ENCODE data around the gene FBLN1.

Gene FBLN1

DNA sequence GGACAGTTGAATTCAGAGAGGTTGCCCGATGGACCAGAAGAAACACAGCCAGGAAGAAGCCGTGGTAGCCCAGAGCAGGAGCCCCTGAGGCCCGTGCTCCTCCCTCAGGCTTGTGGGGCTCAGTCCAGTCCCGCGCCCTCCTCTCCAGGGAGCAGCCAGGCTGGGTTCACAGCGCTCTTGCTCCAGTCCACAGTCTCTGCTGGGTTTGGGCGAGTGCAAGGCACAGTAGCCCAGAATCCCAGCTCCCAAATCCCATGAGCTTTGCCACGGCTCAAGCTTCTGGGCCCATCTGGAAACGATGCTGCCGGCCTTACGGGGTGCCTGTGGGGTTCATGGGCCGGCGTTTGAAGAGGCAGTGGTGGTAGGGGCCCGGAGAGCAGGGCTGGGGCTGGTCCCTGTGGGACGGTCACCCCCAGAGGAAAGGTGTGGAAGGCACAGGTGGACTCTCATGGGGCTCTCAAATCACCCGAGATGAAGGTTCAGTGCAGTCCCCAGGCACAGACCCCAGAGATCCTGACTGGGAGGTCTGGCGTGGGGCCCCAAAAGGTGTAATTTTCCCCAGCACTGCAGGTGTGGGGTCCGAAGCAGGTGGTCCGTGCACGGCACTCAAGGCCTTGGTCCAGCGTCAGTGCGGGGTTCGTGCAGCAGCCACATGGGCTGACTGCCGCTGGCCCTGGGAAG is 138.4 kb downstream of the FBLN1 start:
- no peak for DNase-seq

DNA sequence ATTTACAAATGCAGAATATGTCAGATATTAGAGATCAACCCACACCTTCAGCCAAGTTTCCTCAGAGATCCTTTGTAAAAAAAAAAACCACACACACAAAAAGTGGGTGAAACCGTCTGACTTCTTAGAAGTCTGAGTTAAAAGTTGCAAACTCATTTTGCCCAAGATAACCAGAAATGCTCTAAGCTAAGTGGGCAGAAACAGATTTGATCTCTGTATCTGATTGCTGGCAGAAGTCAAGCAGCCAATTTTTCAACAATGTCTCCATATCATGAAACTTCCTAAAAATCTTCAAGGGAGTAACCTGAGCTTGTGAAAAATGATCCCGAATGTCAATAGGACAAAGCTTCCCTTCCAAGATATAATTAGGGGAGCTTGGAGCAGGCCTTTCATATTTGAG is 140.3 kb downstream of the FBLN1 start:
- no peak for DNase-seq

DNA sequence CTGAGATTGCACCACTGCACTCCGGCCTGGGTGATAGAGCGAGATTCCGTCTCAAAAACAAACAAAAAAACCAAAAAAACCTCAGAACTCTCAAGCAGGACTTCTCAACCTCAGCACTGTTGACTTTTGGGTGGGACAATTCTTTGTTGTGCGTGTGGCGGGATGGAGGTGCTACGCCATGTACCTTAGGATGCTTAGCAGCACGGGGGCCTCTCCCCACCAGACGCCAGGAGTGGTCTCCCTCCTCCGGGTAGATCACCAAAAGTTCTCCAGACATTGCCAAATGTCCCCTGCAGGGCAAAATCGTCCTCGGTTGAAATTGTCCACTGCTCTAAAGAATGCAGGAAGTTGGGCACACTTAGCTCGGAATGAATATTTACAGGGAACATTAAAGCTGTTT is 142.0 kb downstream of the FBLN1 start:
- no peak for DNase-seq

DNA sequence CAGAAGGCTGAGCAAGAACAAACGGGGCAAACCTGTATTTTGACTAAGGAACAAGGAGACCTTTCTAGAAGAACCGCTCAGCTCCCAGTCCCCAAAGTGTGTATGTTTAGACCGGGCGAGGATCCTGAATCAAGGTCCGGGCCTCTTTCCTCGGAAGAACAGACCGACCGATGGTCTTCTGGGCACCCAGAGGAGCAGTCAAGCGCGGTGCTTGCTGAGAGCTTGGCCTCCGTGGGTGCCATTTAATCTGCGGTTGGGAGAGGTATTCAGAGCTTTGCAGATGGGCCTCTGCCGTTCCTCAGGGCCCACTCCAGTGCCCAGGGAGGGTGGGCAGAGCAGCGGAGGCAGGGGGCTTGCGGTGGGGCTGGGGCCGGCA is 142.5 kb downstream of the FBLN1 start:
- no peak for DNase-seq

DNA sequence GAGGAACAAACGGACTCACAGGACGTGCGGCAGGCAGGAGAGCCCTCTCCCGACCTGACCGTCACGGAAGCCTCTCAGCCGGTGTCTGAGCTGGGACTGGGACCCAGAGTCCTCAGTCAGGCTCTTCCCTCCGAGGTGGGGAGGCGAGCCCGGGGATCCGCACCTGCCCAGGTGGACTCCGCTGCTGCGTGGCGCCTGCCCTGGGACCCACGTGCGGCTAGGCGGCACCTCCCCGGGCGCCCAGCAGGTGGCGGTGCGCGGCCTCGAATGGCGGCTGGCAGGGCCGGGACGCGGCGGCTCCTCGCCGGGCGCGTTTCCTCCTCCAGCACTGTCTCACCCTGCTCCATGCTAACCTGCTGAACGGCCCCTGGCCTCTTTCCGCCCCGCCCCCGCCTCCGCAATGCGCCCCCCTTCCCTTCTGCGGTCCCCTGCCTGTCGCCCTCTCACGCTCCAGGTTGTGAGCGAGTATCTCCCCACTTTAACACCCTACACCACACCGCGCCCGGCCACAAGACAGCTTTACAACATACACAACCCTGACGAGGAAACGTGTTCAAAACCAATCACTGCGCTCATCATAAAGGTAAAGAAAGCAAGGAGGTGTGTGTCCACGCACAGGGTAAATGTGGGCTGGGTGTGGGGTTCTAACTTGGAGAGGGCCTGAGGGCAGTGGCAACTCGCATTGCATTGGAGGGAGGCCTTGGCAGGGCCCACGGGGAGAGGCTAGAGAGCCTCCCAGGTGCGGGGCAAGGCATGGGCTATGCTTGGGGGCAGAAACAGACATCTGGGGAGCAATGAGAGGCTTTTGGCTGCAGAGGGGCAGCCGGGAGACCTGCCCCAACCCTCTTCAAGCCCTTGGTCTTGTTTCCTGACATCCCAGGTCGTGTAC is 143.1 kb downstream of the FBLN1 start:
- peak; percentile 46 for DNase-seq

DNA sequence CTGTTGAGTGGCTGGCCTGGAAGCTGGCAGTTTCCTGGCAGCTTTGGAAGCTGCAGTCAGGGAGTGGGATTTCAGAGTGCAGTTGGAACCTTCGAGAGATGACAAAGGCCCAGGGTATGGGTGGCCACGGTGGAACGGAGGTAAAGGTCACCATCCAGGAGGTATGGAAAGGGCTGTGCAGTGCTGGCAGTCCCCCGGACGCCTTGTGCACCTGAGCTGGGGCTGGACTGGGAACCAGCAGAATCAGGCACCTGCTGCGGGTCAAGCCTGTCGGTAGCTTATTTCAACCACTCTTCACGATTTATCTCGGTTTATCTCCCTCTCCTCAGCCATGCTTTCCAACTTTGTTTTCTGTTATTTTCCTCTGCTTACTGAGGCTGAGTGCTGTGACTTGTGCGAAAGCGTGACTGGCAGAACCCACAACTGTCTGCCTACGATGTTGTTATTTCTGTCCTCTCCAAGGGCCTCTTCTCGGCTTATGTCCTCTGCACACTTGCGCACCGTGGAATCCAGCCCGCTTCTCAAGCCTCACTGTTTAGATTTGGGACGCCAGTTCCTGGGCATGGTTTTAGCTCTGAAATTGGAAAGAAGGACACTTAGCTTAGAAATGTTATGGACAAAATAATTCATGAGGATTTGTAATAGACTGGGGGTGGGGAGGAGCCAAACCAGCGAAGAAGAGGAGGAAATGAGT is 145.0 kb downstream of the FBLN1 start:
- DNase-seq: no peak

DNA sequence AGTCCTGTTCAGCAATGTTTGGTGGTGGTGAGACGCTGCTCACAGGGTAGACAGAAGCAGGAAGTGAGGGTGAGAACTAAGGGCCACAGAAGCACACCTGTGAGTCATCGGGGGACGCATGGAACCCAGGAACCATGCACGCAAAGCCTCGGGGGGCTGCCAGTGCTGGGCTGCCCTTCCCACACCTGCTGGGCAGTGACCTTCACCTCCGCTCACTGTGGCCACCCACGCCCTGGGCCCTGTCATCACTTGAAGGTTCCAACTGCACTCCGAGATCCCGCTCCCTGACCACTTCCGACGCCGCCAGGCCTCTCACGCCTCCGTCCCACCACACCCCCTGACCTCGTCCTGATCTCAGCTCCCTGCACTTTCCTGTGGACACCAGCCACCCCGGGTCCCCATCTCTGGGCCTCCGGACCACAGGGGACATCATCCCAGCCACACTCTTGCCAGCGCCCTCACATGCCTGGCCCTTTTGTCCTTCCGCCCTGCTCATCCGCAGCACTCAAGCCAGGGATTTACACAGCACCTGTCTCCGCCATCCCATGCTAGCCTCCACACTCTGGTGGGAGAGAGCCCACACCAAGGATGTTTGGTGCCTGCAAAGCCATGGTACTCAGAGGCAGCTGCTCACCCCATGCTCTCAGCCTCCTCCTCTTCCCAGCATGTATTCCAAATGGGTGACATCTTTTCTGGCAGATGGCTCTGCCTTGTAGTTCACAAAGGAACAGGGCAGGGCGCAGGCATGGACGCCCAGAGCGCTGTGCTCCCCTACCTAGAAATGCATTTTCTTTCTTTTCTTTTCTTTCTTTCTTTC is 145.8 kb downstream of the FBLN1 start:
- DNase-seq: no peak

DNA sequence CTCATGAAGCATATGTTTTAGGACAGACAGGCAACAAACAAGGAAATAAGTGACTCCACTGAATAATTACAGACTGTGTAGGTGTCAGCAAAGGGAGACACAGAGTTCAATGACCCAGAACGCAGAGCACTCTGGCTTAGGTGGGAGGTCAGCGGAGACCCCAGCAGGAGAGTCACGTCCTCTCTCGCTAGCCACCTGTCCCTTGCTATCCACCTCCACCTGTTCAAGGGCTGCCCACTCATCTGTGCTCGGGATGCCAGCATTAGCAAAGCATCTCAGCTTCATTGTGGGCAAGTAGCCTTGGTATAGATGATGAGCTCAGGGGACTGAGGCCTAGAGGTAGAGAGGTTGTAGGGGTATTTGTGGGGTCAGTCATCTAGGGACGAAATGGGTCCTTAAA is 147.1 kb downstream of the FBLN1 start:
- no peak for DNase-seq

DNA sequence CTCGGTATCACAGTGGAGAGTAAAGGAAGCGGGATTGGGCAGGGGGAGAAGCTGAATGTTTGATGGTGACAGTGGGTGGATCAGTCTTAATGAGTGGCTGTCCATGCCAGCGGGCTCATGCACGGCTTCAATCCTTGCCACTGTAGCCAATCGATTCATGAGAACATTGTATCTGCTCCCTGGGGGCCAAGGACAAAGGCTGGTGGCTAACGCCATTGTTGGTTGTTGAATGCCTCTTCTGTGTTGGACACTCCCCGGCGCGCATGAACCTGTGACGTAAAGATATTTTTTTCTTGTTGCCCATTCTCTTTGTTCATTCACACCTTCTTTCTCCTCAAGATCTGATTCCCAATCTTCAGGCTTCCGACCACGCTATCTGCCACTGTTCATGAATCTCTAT is 148.0 kb downstream of the FBLN1 start:
- no peak for DNase-seq
